ENCODE measurements around the gene SEL1L3.
"Not testable (repeated sequence)": the region's sequence is repeated elsewhere in the genome, so short reads cannot be mapped to it uniquely, and the experiment has no call there.

SEL1L3 gene

DNA sequence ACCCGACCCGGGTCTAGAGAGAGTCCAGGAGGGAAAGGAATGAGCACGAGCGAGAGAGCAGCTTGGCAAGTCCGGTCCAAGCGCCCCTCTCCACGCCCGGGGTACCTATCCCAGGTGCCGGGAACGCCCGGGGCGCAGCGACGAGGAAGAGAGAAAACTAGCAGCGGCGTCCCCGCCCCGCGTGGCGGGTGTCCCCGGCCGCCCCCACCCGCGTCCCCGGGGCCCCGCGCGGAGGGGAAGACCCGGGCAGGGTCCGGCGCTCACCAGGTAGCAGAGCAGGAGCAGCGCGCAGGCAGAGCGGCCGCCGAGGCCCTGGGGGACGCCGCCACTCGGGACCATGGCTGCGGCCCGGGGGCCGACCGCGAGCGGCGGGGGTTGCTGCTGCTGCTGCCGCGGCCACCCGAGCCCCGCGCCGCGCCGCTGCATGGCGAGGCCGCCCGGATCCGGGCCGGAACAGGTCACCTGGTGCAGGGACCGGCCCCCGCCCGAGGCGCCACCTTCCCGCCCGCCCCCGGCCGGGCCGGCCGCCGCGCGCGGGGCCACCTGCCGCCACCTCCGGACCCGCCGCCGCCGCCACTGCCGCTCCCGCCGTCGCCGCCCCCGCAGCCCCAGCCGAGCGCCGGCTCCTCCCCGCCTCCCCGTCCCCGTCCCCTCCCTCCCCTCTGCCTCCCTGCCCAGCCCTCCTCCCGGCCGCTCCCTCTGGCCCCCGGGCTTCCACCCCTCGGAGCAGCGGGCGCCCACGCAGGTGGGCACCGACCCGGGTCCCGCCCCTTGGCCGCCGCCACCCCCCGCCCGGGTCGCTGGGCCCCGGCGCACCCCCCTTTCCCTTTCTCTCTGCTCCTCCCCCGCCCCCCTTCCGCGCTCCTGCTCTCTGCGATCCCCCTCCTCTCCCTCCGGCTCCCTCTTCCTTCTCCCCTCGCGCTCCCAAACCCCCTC, at the start of gene SEL1L3:
Gene SEL1L3 (minus strand): TSS at position 578 of the 936 bp plus-strand sequence. CDS start 152 bp downstream, at position 426.
- H3K4me3 Mint-ChIP-seq = peak within 1 kb of the TSS; percentile 99

GRCh38 chr4:25911356-25911755, 48.6 kb upstream of the SEL1L3 start:
- Mint-ChIP-seq H3K36me3 (peaks cover 2% of the 10 kb centered on the region), H3K27ac (no peak overlapping the region), H3K4me1 (peaks cover 25% of the 10 kb centered on the region), H3K27me3 (no peaks in the 10 kb centered on the region), H3K9me3 (no peaks in the 10 kb centered on the region), H3K4me3 (no peak overlapping the region)

More for the DNA sequence above, at the start of gene SEL1L3:
- peak within 1 kb of the TSS; percentile 99 for H3K27ac Mint-ChIP-seq
- H3K36me3 Mint-ChIP-seq = peaks cover 2% of the 10 kb centered on the region
- H3K27me3 Mint-ChIP-seq = no peaks in the 10 kb centered on the region
- H3K9me3 Mint-ChIP-seq = no peaks in the 10 kb centered on the region
- H3K4me1 Mint-ChIP-seq = peaks cover 41% of the 10 kb centered on the region

- Mint-ChIP-seq H3K4me1 (peaks cover 8% of the 10 kb centered on the region), H3K27me3 (no peaks in the 10 kb centered on the region), H3K4me3 (no peak overlapping the region), H3K27ac (no peak overlapping the region), H3K36me3 (no peaks in the 10 kb centered on the region), H3K9me3 (no peaks in the 10 kb centered on the region)
Observed at GRCh38 chr4:25908491-25908901, 45.7 kb upstream of the SEL1L3 start.

- not testable (repeated sequence) for H3K36me3 Mint-ChIP-seq, H3K4me3 Mint-ChIP-seq, H3K9me3 Mint-ChIP-seq, H3K4me1 Mint-ChIP-seq, H3K27me3 Mint-ChIP-seq, H3K27ac Mint-ChIP-seq
Observed at GRCh38 chr4:25906113-25906512, 43.3 kb upstream of the SEL1L3 start.

DNA sequence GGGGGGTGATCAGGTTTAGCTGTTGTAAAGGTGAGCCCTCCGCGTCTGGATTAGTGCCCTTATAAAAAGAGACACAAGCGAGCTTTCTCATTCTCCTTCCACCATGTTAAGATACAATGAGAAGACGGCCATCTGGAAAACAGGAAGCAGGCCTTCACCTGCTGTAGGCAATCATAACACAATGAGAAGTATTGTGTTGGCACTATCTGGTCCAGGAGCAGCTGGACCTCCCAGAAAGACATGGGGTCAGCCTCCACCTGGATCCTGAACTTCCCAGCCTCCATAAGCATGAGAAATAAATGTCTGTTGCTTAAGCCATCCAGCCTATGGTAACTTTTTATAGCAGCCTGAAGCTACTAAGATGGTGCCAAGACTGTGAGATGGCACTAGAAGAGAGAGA, 42.6 kb upstream of the SEL1L3 start:
- H3K27ac Mint-ChIP-seq = no peak overlapping the region
- no peaks in the 10 kb centered on the region for H3K36me3 Mint-ChIP-seq
- no peaks in the 10 kb centered on the region for H3K27me3 Mint-ChIP-seq
- H3K4me1 Mint-ChIP-seq = no peaks in the 10 kb centered on the region
- H3K9me3 Mint-ChIP-seq = no peaks in the 10 kb centered on the region
- no peak overlapping the region for H3K4me3 Mint-ChIP-seq

GRCh38 chr4:25904748-25905082, 41.9 kb upstream of the SEL1L3 start:
- H3K9me3 Mint-ChIP-seq = no peaks in the 10 kb centered on the region
- H3K36me3 Mint-ChIP-seq = no peaks in the 10 kb centered on the region
- no peaks in the 10 kb centered on the region for H3K27me3 Mint-ChIP-seq
- H3K27ac Mint-ChIP-seq = no peak overlapping the region
- H3K4me3 Mint-ChIP-seq = no peak overlapping the region
- H3K4me1 Mint-ChIP-seq = no peaks in the 10 kb centered on the region

GRCh38 chr4:25903900-25904747, 41.3 kb upstream of the SEL1L3 start:
- Mint-ChIP-seq H3K4me1 (no peaks in the 10 kb centered on the region), H3K9me3 (no peaks in the 10 kb centered on the region), H3K27ac (no peak overlapping the region), H3K36me3 (no peaks in the 10 kb centered on the region), H3K4me3 (no peak overlapping the region), H3K27me3 (no peaks in the 10 kb centered on the region)

- no peaks in the 10 kb centered on the region for H3K4me1 Mint-ChIP-seq
- no peak overlapping the region for H3K27ac Mint-ChIP-seq
- H3K36me3 Mint-ChIP-seq = no peaks in the 10 kb centered on the region
- H3K9me3 Mint-ChIP-seq = no peaks in the 10 kb centered on the region
- no peak overlapping the region for H3K4me3 Mint-ChIP-seq
- H3K27me3 Mint-ChIP-seq = no peaks in the 10 kb centered on the region
Observed at GRCh38 chr4:25901030-25901430, 38.2 kb upstream of the SEL1L3 start.

DNA sequence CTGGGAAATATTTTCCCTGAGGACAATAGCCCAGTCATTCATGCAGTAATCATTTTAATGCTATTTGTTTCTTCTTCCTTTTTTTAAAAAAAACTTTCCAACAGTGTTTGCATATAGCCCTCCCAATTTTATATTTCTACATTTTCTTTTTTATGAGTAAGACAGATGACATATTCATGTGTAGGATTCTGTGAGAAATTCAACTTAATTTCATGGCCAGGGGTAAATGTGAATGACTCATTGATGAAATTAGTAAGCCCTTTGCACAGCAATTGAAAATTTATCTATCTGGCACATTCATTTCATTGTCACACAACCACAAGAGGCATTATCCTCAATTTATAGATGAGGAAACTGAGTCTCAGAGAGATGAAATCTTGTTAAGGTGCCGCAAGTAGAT, 37.5 kb upstream of the SEL1L3 start:
- H3K27me3 Mint-ChIP-seq = no peaks in the 10 kb centered on the region
- H3K4me3 Mint-ChIP-seq = no peak overlapping the region
- H3K36me3 Mint-ChIP-seq = no peaks in the 10 kb centered on the region

GRCh38 chr4:25896776-25897539, 34.2 kb upstream of the SEL1L3 start:
- H3K36me3 Mint-ChIP-seq = no peaks in the 10 kb centered on the region
- no peak overlapping the region for H3K4me3 Mint-ChIP-seq
- no peaks in the 10 kb centered on the region for H3K9me3 Mint-ChIP-seq
- H3K27ac Mint-ChIP-seq = no peak overlapping the region
- no peaks in the 10 kb centered on the region for H3K4me1 Mint-ChIP-seq
- H3K27me3 Mint-ChIP-seq = no peaks in the 10 kb centered on the region

More for the DNA sequence above, 37.5 kb upstream of the SEL1L3 start:
- no peak overlapping the region for H3K27ac Mint-ChIP-seq
- no peaks in the 10 kb centered on the region for H3K9me3 Mint-ChIP-seq
- H3K4me1 Mint-ChIP-seq = no peaks in the 10 kb centered on the region

- Mint-ChIP-seq H3K4me1 (no peaks in the 10 kb centered on the region), H3K36me3 (no peaks in the 10 kb centered on the region), H3K4me3 (no peak overlapping the region), H3K27me3 (no peaks in the 10 kb centered on the region), H3K9me3 (no peaks in the 10 kb centered on the region), H3K27ac (no peak overlapping the region)
Observed at GRCh38 chr4:25892796-25893195, 30.0 kb upstream of the SEL1L3 start.

DNA sequence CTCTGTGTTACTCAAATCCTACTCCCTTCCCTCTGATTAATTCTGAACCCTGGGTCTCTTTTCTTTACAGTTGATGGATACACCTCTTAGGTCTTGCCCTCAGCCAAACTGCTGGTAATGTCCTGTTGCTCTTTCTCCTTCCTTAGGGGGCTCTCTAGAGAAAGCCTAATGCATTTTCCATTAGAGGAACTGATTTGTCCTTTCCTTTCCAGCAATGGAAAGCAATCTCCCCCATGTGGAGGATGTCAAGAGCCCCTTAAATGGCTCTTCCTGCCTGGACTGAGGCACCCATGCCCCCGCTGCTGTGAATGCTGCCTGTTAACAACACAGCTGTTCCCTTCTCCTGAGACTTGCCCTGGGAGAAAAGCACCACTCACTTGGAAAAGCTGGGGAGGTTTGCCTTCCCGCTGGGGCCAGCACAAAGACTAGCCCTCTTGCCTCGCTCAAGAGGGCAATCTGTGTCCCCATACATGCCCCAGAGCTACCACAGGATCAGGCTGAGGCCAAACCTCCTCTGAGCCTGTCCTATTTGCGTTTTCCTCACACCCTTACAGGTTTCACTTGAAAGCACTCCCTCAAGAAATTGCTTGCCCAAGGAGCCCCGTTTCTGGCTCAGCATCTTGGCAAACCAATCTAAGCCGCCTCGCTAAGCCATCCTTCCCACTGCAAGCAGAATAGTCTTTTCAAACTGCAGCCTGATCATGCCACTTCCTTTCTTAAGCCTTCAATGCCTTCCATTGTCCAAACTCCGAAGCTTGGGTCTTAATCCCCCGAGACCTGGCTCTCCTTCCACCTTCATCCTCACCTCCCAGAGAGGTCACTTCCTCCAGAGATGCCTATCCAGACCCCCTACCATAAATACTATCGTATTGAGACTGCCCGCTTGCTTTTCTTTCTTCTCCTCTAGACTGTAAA, 28.0 kb upstream of the SEL1L3 start:
- Mint-ChIP-seq H3K4me1 (no peaks in the 10 kb centered on the region), H3K36me3 (no peaks in the 10 kb centered on the region)

DNA sequence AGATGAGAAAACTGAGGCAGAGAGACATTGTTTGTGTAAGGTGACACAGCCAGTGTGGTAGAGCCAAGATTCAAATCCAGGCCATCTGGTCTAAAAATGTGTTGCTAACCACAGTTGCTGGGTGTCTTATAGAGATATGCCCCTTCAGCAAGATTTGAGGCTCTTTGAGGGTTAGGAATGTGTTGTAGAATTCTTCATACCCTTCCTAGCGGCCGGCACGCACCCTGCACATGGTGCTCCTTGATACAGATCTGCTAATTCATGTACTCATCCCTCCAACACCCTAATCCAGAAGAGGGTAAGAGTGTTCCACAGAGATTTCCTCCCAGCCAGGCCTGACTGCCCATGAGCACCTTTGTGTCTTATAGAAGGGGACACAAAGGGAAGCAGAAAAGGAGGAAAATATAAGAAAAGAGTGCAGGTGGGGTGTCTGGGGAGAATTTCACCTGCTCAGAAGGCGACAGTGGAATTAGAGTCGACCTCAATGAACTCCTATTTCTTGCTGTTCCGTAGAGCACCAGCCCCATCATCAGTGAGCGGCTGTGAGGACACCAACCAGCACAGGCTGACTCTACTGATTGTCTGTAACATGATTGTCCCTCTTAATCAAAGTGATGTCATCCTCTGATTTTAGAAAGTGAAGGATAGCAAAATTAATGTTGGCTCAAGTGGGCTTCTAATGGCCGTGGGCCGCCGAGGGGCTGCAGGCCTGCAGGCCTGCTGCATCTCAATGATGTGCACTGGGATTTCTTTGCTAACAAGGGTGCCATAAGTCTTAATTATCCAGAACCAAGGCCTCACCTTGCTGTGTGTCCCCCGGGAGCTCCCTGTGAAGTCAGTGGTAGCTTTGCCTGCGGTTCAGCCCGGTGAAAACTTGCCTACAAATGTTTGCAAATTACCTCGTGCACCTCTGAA, 27.1 kb upstream of the SEL1L3 start:
- Mint-ChIP-seq H3K9me3 (no peaks in the 10 kb centered on the region), H3K27me3 (no peaks in the 10 kb centered on the region), H3K4me3 (no peak overlapping the region), H3K27ac (no peak overlapping the region), H3K36me3 (no peaks in the 10 kb centered on the region), H3K4me1 (no peaks in the 10 kb centered on the region)

More for the DNA sequence above, 28.0 kb upstream of the SEL1L3 start:
- no peak overlapping the region for H3K4me3 Mint-ChIP-seq
- H3K27me3 Mint-ChIP-seq = no peaks in the 10 kb centered on the region
- no peak overlapping the region for H3K27ac Mint-ChIP-seq
- H3K9me3 Mint-ChIP-seq = no peaks in the 10 kb centered on the region

DNA sequence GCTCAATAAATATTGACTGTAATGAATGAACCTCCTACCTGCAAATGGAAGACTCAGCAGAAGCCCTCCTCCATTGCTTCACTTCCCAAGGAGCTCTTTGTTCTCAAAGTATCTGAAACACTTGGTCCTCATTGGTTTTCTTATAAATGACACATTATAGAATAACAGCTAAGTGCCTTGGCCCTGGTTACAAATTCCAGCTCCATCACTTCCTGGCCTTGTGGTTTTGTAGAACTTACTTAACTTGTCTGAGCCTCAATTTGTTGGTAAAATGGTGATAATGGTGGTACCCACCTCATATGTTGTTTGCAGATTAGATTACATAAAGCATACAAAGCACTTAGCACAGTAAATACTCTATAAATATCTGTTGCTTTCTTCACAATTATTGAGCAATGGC, 26.0 kb upstream of the SEL1L3 start:
- Mint-ChIP-seq H3K27me3 (no peaks in the 10 kb centered on the region), H3K4me1 (no peaks in the 10 kb centered on the region), H3K9me3 (no peaks in the 10 kb centered on the region), H3K36me3 (no peaks in the 10 kb centered on the region), H3K4me3 (no peak overlapping the region), H3K27ac (no peak overlapping the region)
